Endodermal cell (in vitro differentiated cells): Measurements from ENCODE around the gene PRXL2C. TPM values are rescaled to one million over a fixed set of nuclear protein-coding genes. Genes with fewer than 3 reads are reported as not detected.

Experiments
- DNase-seq: peaks from one replicate; pipeline ENCODE4 v3.0.0-alpha.2; 2017
- H3K27ac ChIP-seq: 2 replicates; pipeline ENCODE4 v1.5.1; 2013; ENCODE audit warnings: mild to moderate bottlenecking, low read depth, low read length, moderate library complexity
- H3K27me3 ChIP-seq: 2 replicates; pipeline ENCODE4 v1.6.1; 2013; ENCODE audit warnings: mild to moderate bottlenecking, low read length, moderate library complexity; ENCODE audit not compliant: insufficient read depth, control insufficient read depth, poor library complexity, severe bottlenecking
- H3K36me3 ChIP-seq: 2 replicates; pipeline ENCODE4 v1.7.0; 2013; ENCODE audit warnings: mild to moderate bottlenecking, low read length, moderate library complexity; ENCODE audit not compliant: control insufficient read depth, insufficient read depth
- H3K4me1 ChIP-seq: one replicate; pipeline ENCODE4 v1.7.0; 2013; ENCODE audit warnings: low read length; ENCODE audit not compliant: control insufficient read depth, insufficient read depth
- H3K4me3 ChIP-seq: 2 replicates; pipeline ENCODE4 v1.5.1; 2013; ENCODE audit warnings: mild to moderate bottlenecking, low read length, moderate library complexity
- H3K9ac ChIP-seq: 2 replicates; pipeline ENCODE4 v1.6.1; 2013; ENCODE audit warnings: mild to moderate bottlenecking, low read length, moderate library complexity; ENCODE audit not compliant: poor library complexity, severe bottlenecking; ENCODE audit errors: extremely low read depth
- H3K9me3 ChIP-seq: 2 replicates; pipeline ENCODE4 v1.6.1; 2013; ENCODE audit warnings: mild to moderate bottlenecking, low read length, moderate library complexity; ENCODE audit not compliant: control insufficient read depth
- H3K27ac Mint-ChIP-seq: 2 replicates; pipeline ENCODE4 v1.8.0; 2020; ENCODE audit warnings: mixed read lengths
- H3K27me3 Mint-ChIP-seq: 2 replicates; pipeline ENCODE4 v1.8.0; 2021; ENCODE audit warnings: mild to moderate bottlenecking, mixed read lengths; ENCODE audit not compliant: insufficient read depth
- H3K36me3 Mint-ChIP-seq: 2 replicates; pipeline ENCODE4 v1.8.0; 2020; ENCODE audit warnings: low read depth, mixed read lengths
- H3K4me1 Mint-ChIP-seq: 2 replicates; pipeline ENCODE4 v1.8.0; 2020; ENCODE audit warnings: mixed read lengths
- H3K4me3 Mint-ChIP-seq: 2 replicates; pipeline ENCODE4 v1.8.0; 2020; ENCODE audit warnings: mild to moderate bottlenecking, moderate library complexity, mixed read lengths
- H3K9me3 Mint-ChIP-seq: 2 replicates; pipeline ENCODE4 v1.8.0; 2020; ENCODE audit warnings: mild to moderate bottlenecking, mixed read lengths
- CTCF ChIP-seq: fragments of 200-600 bp; sonication (generic); conservative IDR thresholded peaks from 2 replicates; pipeline ENCODE4 v1.5.0; 2021; ENCODE audit warnings: antibody characterized with exemption, mild to moderate bottlenecking
- WGBS, 2 experiments: methylation state at CpG; one replicate each; pipeline versions ENCODE4 v1.1.5 to v1.1.7; 2013; ENCODE audit warnings: missing lambda C conversion rate in 2 of 2, mixed read lengths in 1 of 2; ENCODE audit not compliant: insufficient coverage in 1 of 2, insufficient read length in 1 of 2; 5-methylcytosine and 5-hydroxymethylcytosine counted together
- total RNA-seq, 2 donors: library from RNA; stranded (reverse); fragmentation: NEBNext Ultra II Directional in 1 of 2; extraction: Animal tissue kit (Norgen Biotek cat#: 25700) in 1 of 2; gene quantifications; 2 replicates in 1 of 2; 3 replicates in 1 of 2; pipeline ENCODE4 v1.2.1, GENCODE V29; 2021

Gene PRXL2C
- total RNA-seq, 2 donors from 2014 or later, result 2.5 to 4.9 TPM

- no peaks in the 10 kb centered on the region for H3K4me1 ChIP-seq
- peaks cover 9% of the 10 kb centered on the region for H3K9me3 ChIP-seq
- Mint-ChIP-seq H3K4me1 (no peaks in the 10 kb centered on the region), H3K27ac (peak overlapping the region; percentile 4), H3K4me3 (no peak overlapping the region), H3K27me3 (no peaks in the 10 kb centered on the region), H3K36me3 (no peaks in the 10 kb centered on the region), H3K9me3 (peaks cover 18% of the 10 kb centered on the region)
- no peak overlapping the region for H3K4me3 ChIP-seq
- no peak for TF ChIP-seq CTCF
- DNase-seq, result peak; percentile 22
- H3K9ac ChIP-seq, result no peak overlapping the region
- H3K27ac ChIP-seq, result no peak overlapping the region
- no peaks in the 10 kb centered on the region for H3K36me3 ChIP-seq
- WGBS, 2 experiments, result 93 to 100% methylated on average over 4 to 6 of the region's 6 CpGs
- no peaks in the 10 kb centered on the region for H3K27me3 ChIP-seq
These were observed 10.7 kb upstream of the PRXL2C start for GRCh38 chr9:96665789-96666188.

GRCh38 chr9:96663506-96664120, 8.5 kb upstream of the PRXL2C start:
- Histone ChIP-seq H3K4me3 (no peak overlapping the region), H3K4me1 (no peaks in the 10 kb centered on the region), H3K27ac (no peak overlapping the region), H3K27me3 (no peaks in the 10 kb centered on the region), H3K9me3 (no peaks in the 10 kb centered on the region), H3K36me3 (no peaks in the 10 kb centered on the region), H3K9ac (no peak overlapping the region)
- Mint-ChIP-seq H3K4me3 (no peak overlapping the region), H3K27me3 (no peaks in the 10 kb centered on the region), H3K4me1 (no peaks in the 10 kb centered on the region), H3K36me3 (no peaks in the 10 kb centered on the region), H3K27ac (no peak overlapping the region), H3K9me3 (no peaks in the 10 kb centered on the region)
- 96 to 97% methylated on average over 12 to 20 of the region's 20 CpGs for WGBS, 2 experiments
- DNase-seq, result peak; percentile 47
- TF ChIP-seq CTCF, result no peak

- no peaks in the 10 kb centered on the region for H3K36me3 ChIP-seq
- H3K27ac ChIP-seq, result no peak overlapping the region
- no peak overlapping the region for H3K9ac ChIP-seq
- H3K4me3 ChIP-seq, result no peak overlapping the region
- Mint-ChIP-seq H3K27ac (no peak overlapping the region), H3K9me3 (no peaks in the 10 kb centered on the region), H3K27me3 (peaks cover 12% of the 10 kb centered on the region), H3K4me1 (no peaks in the 10 kb centered on the region), H3K36me3 (no peaks in the 10 kb centered on the region), H3K4me3 (no peak overlapping the region)
- 85 to 89% methylated on average over 4 of the region's 4 CpGs for WGBS, 2 experiments
- H3K9me3 ChIP-seq, result no peaks in the 10 kb centered on the region
- peaks cover 11% of the 10 kb centered on the region for H3K27me3 ChIP-seq
- TF ChIP-seq CTCF, result no peak
- no peaks in the 10 kb centered on the region for H3K4me1 ChIP-seq
- DNase-seq, result peak; percentile 46
These were observed 6.6 kb upstream of the PRXL2C start for GRCh38 chr9:96661711-96662110.
